Renal cortical epithelial cell (primary cell): ENCODE measurements around the gene MED6. TPM values are rescaled to one million over a fixed set of nuclear protein-coding genes. Genes with fewer than 3 reads are reported as not detected.

Experiments used
- DNase-seq: peaks from one replicate; pipeline ENCODE4 v3.0.0-alpha.2; 2011; ENCODE audit warnings: low read depth
- total RNA-seq: library from RNA; depleted of rRNA; stranded (reverse); fragments of >200 nt; gene quantifications from 2 replicates; pipeline ENCODE4 v1.2.3, GENCODE V29; 2014

Gene MED6
- 36.1 and 37.8 TPM in 2 replicates for total RNA-seq

GRCh38 chr14:70600382-70601157, at the start of gene MED6:
Gene MED6 (minus strand): TSS chr14:70600655. CDS start chr14:70600637, 18 bp downstream.
- DNase-seq: peak; percentile 83

GRCh38 chr14:70649803-70650202, 49.3 kb upstream of the MED6 start:
- DNase-seq: no peak

GRCh38 chr14:70648346-70648745, 47.9 kb upstream of the MED6 start:
- DNase-seq: no peak

- DNase-seq: no peak
Measured at GRCh38 chr14:70646705-70647104, 46.2 kb upstream of the MED6 start.

GRCh38 chr14:70645892-70646291, 45.4 kb upstream of the MED6 start:
- DNase-seq: no peak

- DNase-seq: no peak
Measured at GRCh38 chr14:70643967-70644366, 43.5 kb upstream of the MED6 start.

- DNase-seq: no peak
Measured at GRCh38 chr14:70642303-70643235, 42.1 kb upstream of the MED6 start.

GRCh38 chr14:70641548-70642302, 41.3 kb upstream of the MED6 start, which contains the start of gene TTC9:
Gene TTC9 (plus strand): TSS chr14:70641916. CDS start chr14:70642130, 214 bp downstream.
- DNase-seq: no peak

- peak; percentile 33 for DNase-seq
Measured at GRCh38 chr14:70640938-70641547, 40.6 kb upstream of the MED6 start.

GRCh38 chr14:70638416-70638815, 38.0 kb upstream of the MED6 start:
- no peak for DNase-seq

- DNase-seq: peak; percentile 81
Measured at GRCh38 chr14:70635971-70636595, 35.6 kb upstream of the MED6 start.

- DNase-seq: no peak
Measured at GRCh38 chr14:70631948-70632347, 31.5 kb upstream of the MED6 start.

- peak; percentile 56 for DNase-seq
Measured at GRCh38 chr14:70624972-70625371, 24.5 kb upstream of the MED6 start.

- DNase-seq: peak; percentile 63
Measured at GRCh38 chr14:70622111-70622712, 21.8 kb upstream of the MED6 start.

GRCh38 chr14:70619708-70620107, 19.3 kb upstream of the MED6 start:
- DNase-seq: peak; percentile 34

- DNase-seq: no peak
Measured at GRCh38 chr14:70618314-70618713, 17.9 kb upstream of the MED6 start.

GRCh38 chr14:70616646-70617045, 16.2 kb upstream of the MED6 start:
- DNase-seq: no peak

GRCh38 chr14:70611216-70611615, 10.8 kb upstream of the MED6 start:
- peak; percentile 26 for DNase-seq

- no peak for DNase-seq
Measured at GRCh38 chr14:70602254-70602653, 1.8 kb upstream of the MED6 start.

GRCh38 chr14:70601162-70601561, 707 bp upstream of the MED6 start:
- peak; percentile 84 for DNase-seq

- DNase-seq: no peak
Measured at GRCh38 chr14:70599345-70599744, 1.1 kb downstream of the MED6 start.
